GM19328 (cell line): ENCODE data around the gene ACADS.

ENCODE experiments used
- ATAC-seq: cut with Tn5 transposase; IDR thresholded peaks from one replicate; pipeline ENCODE4 v1.9.1; 2021; ENCODE audit warnings: mild to moderate bottlenecking, moderate library complexity; ENCODE audit not compliant: unreplicated experiment

Gene ACADS

GRCh38 chr12:120751389-120751788 is 25.8 kb downstream of the ACADS start:
- ATAC-seq: no peak

DNA sequence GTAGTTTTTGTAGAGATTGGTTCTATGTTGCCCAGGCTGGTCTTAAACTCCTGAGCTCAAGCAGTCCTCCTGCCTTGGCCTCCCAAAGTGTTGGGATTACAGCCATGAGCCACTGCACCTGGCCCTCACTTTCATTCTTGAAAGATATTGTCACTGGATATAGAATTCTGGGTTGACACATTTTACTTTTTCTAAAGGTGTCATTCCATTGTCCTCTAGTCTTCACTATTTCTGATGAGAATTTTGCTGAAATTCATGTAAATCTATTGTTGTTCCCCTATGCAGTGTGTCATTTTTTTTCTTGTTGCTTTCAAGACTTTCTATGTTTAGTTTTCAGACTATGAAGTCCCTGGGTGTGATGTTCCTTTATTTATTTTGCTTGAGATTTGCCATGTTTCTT is 29.2 kb downstream of the ACADS start:
- no peak for ATAC-seq

GRCh38 chr12:120755269-120755668 is 29.6 kb downstream of the ACADS start:
- ATAC-seq: no peak

- no peak for ATAC-seq
These were observed 31.7 kb downstream of the ACADS start for GRCh38 chr12:120757226-120757742.

GRCh38 chr12:120757949-120758348 is 32.3 kb downstream of the ACADS start:
- ATAC-seq: no peak

DNA sequence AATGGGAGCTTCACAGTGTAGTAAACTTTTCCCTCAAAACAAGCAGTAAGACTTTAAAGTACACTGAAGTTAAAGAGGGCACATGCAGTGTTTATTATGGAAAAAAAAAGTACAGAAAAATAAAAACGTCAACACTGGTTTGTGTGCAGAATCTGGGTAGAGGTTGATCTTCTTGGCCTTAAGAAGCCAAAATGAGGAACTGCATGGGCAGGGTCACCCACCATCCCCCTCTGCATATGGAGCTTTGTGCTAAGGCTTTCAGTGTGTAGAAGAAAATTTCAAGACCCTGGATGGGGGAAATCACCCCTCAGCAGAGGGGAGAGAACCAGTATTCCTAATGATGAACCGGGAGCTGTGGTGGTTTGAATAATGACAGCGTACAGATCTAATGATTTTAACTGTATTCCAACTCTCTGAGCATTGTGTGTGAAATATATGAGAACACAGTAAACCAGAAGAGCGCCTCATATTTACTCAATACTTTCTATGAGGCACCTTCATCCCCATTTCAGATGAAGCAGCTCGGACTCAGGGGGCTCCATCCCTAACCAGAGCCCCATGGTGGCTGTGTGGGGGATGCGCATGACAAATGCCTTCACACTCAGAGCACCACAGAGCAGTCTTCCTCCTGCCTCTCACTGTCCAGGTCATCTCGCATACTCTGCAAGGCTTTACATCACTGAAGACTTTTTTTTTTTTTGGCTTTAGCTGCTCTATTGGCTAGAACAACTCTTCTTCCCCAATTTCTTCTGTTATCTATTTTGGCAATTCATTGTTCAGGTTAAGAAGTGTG is 33.4 kb downstream of the ACADS start:
- no peak for ATAC-seq

- no peak for ATAC-seq
These were observed 34.1 kb downstream of the ACADS start for GRCh38 chr12:120759591-120760348.

GRCh38 chr12:120760349-120761254 is 35.0 kb downstream of the ACADS start:
- no peak for ATAC-seq

- ATAC-seq: no peak
These were observed 35.9 kb downstream of the ACADS start for GRCh38 chr12:120761519-120761934.

DNA sequence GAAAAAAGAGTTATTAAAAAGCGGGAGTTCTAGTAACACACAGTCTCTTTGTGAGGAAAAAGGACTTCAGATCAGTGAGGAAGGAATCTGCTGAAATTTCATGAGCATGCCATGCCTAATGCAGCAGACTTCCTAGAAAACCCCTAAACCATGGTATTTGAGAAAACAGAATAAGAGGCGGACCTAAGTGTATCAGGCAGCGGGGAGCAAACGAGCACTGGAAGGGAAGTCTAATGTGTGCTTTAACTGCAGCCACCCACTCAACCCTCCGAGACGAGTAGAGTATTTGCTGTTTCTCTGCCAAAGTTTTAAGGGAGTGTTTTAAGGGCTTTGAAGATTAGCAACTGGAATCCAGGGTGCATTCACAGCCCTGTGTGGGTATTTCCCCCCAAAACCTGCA is 36.5 kb downstream of the ACADS start:
- ATAC-seq: no peak

- ATAC-seq: no peak
These were observed 37.6 kb downstream of the ACADS start for GRCh38 chr12:120763250-120763649.

GRCh38 chr12:120764816-120765215 is 39.2 kb downstream of the ACADS start:
- no peak for ATAC-seq

DNA sequence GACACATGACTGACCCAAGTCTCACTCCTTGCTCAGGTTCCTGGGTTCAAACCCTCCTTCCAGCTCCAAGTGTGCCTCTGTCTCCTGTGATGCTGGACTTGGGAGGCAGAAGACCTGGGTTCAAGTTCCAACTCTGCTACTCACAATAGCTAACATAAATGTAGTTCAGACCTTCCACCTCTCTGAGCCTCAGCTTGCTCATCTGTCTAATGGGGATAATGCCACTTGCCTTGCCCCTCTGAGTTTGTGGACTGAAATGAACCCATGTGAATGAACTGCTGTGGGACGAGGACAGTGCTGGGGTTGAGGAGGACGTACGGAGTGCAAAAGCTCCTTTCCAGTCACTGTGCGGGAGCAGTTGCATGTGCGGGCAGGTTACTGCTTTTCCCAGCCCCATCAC is 40.9 kb downstream of the ACADS start:
- ATAC-seq: no peak

DNA sequence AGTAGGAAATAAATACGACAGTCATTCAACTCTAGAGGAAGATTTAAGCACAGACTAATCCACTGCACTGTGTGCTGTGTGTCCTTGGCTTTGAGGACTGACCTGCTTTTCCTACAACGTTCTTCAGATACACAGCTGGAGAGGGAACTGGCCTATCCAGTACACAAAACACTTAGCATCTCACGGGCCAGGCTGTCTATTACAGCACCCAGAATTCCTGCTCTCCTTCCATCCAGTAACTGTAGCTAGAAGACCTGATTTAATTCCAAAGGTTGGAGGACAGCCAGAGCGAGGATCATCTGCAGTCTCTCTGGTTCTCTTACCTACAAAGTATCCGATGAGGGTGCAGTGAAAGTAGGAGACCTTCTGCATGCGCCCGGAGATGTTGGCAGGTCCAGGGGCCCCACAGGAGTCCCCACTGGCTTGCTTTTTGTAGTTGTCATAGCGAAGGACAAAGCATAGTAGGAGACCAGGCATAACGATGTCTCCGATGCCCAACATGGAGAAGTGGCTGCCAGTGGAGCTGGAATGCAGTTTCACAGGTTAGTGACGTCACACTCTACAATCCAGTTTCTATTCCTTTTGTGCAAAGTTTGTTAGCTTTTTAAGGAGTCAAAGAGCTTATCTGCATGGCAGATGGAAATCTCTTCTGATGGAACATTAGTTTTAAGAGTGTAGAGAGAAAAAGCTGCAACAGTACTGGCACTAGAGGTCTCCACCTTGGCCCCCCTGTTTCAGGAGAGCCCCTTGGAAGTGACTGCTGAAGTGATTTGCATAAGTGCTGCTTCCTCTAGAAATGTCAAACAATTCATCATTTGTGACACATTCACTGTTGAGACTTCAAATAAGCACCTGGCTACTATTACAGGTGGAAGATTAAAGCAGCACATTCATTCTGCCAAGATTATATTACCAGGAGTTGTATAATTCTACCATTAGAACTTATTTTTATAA is 41.7 kb downstream of the ACADS start:
- no peak for ATAC-seq

GRCh38 chr12:120771097-120771496 is 45.5 kb downstream of the ACADS start:
- ATAC-seq: no peak

DNA sequence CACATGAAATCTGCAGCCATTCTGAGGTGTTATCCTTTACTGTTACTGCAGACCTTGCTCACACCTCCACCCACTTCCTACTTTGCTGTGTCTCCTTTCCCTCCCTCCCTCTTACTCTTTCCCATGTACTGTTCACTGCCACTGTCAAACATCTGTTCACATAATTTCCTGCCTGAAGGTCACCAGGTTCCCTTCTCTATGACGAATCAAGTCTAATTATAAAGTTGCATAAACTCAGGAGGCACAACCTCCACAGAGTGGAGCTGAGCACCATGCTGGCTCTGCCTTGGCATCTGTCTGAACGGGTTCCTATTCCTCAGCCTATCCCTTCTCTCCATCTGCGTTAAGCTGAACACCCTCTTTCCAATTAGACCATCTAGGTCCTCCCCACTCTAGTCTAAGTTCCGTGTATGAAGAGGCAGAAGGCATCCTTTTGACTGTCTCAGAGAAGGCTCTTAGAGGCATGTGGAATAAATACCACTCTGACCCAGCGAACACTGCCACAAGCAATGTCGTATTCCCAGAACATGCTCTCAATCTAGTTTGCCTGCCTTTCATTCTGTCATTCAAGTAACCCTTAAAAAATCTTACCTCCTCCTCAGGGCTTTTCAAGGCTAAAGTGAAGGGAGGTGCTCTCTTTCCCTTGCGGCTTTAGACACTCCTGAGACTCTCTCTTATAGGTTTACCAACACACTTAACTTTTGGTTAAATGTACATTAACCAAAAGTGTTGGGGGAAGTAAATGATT is 48.7 kb downstream of the ACADS start:
- no peak for ATAC-seq

- no peak for ATAC-seq
These were observed 50.4 kb downstream of the ACADS start for GRCh38 chr12:120775862-120776552.

DNA sequence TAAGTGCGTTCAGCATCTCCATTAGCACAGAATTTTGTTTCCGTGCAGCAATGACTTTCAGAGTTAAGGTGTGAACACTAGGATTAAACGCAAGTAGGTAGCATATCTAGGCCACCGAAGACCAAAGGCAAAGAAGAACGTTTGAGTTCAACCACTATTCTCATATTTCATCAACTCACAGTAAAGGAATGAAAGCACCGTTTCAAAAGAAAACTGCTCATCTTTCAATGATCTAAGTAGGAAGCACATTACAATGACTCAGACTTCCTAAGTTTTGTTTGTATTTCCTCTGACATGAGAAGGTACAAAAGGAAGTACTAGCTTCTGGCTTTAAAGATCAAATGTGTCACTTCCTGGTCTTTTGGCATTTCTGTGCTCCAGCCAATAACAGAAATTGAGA is 57.6 kb downstream of the ACADS start:
- no peak for ATAC-seq

DNA sequence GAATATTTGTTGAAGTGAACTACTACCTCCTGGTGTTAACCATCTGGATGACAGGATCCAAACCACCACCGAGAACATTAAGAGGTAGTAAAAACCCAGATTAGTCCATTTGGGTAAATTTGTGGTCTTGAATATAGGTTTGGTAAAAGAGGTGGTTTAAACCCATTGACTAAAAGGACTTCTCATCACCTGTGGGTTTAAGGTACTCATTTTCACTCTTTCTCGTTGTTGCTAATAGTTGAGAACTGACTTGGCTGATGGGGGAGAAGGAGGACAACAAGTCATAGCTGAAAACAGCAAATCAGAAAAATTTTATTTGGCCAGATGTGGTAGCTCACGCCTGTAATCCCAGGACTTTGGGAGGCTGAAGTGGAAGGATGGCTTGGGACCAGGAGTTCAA is 59.2 kb downstream of the ACADS start:
- ATAC-seq: no peak
